ENCODE data around the gene NPAS4.

DNA sequence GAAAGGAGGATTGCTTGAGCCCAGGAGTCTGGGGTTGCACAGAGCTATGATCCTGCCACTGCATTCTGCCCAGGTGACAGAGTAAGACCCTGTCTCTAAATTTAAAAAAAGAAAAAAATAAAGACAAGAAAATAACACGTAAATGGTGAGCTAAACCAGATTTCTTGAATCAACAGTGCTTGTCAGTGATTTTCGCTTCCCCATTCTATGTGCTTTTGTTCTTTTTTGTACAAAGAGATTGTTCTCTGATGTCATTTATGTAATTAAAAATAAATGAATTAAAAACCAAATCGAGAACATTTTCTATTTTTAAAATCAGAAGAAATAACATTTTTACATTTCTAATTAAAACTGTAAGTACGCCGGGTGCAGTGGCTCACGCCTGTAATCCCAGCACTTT, 29.5 kb upstream of the NPAS4 start:
- no peak for TF ChIP-seq EP300 (IDR thresholded peaks at IDR 0.05)
- TF ChIP-seq, protein P1, sequence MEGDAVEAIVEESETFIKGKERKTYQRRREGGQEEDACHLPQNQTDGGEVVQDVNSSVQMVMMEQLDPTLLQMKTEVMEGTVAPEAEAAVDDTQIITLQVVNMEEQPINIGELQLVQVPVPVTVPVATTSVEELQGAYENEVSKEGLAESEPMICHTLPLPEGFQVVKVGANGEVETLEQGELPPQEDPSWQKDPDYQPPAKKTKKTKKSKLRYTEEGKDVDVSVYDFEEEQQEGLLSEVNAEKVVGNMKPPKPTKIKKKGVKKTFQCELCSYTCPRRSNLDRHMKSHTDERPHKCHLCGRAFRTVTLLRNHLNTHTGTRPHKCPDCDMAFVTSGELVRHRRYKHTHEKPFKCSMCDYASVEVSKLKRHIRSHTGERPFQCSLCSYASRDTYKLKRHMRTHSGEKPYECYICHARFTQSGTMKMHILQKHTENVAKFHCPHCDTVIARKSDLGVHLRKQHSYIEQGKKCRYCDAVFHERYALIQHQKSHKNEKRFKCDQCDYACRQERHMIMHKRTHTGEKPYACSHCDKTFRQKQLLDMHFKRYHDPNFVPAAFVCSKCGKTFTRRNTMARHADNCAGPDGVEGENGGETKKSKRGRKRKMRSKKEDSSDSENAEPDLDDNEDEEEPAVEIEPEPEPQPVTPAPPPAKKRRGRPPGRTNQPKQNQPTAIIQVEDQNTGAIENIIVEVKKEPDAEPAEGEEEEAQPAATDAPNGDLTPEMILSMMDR (IDR thresholded peaks at IDR 0.05), result no peak
- TF ChIP-seq RAD21 (conservative IDR thresholded peaks at IDR 0.05 in 1 of 2, IDR thresholded peaks at IDR 0.05 in 1 of 2), result no peak
- TF ChIP-seq RFX5 (IDR thresholded peaks at IDR 0.05), result no peak
- TF ChIP-seq POLR2A (IDR thresholded peaks at IDR 0.05; ENCODE audit: low read length), result no peak
- TF ChIP-seq ESRRA (IDR thresholded peaks at IDR 0.05; ENCODE audit: borderline replicate concordance, low read length), result no peak
- TF ChIP-seq, protein P2, sequence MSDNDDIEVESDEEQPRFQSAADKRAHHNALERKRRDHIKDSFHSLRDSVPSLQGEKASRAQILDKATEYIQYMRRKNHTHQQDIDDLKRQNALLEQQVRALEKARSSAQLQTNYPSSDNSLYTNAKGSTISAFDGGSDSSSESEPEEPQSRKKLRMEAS (IDR thresholded peaks at IDR 0.05), result no peak
- TF ChIP-seq FOSL2 (IDR thresholded peaks at IDR 0.05), result no peak
- TF ChIP-seq FOSL2 (CRISPR knock-in tag; IDR thresholded peaks at IDR 0.05), result no peak
